Mesodermal cell (in vitro differentiated cells): ENCODE results near the gene OPCML.

Source experiments
- H3K27ac ChIP-seq: 2 replicates; pipeline ENCODE4 v1.7.0; 2013; ENCODE audit warnings: mild to moderate bottlenecking, low read depth, low read length, moderate library complexity; ENCODE audit not compliant: severe bottlenecking
- H3K36me3 ChIP-seq: 2 replicates; pipeline ENCODE4 v1.7.1; 2013; ENCODE audit warnings: mild to moderate bottlenecking, low read length, moderate library complexity; ENCODE audit not compliant: control insufficient read depth, insufficient read depth
- H3K4me1 ChIP-seq: one replicate; pipeline ENCODE4 v1.7.1; 2013; ENCODE audit warnings: mild to moderate bottlenecking, low read length; ENCODE audit not compliant: insufficient read depth, control insufficient read depth, poor library complexity, severe bottlenecking
- H3K4me3 ChIP-seq: 2 replicates; pipeline ENCODE4 v1.7.0; 2013; ENCODE audit warnings: low read length, control low read depth, mild to moderate bottlenecking; ENCODE audit not compliant: insufficient read depth, poor library complexity, severe bottlenecking; ENCODE audit errors: extremely low read depth
- H3K9me3 ChIP-seq: 2 replicates; pipeline ENCODE4 v1.7.1; 2013; ENCODE audit warnings: mild to moderate bottlenecking, low read length, moderate library complexity; ENCODE audit not compliant: control insufficient read depth
- WGBS, 2 experiments: methylation state at CpG; one replicate each; pipeline ENCODE4 v1.1.5; 2013; ENCODE audit warnings: missing lambda C conversion rate in 2 of 2; ENCODE audit not compliant: insufficient coverage in 2 of 2; 5-methylcytosine and 5-hydroxymethylcytosine counted together

OPCML gene

DNA sequence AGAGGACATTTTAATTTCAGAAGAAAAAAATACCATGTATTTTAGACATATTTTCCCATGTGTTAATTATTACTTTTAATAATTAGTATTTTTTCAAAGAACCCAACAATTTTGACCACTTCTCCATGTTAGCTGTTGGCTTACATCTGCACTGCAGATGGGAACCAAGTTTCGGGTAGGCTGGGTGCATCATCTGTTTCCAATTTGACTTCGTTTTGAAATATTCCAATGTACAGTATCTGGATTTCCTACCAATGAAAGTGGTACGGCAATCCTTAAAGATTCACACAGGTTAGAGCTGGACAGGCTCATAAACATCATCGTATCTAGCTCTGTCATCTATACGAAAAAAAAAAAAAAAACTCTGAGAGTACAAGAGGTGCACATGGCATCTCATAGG, 670.2 kb downstream of the OPCML start:
- no peaks in the 10 kb centered on the region for H3K36me3 ChIP-seq
- no peaks in the 10 kb centered on the region for H3K9me3 ChIP-seq
- no peak overlapping the region for H3K27ac ChIP-seq
- 100% methylated on average over 3 of the region's 5 CpGs for WGBS, 2 experiments
- H3K4me1 ChIP-seq, result no peaks in the 10 kb centered on the region
- H3K4me3 ChIP-seq, result no peak overlapping the region

DNA sequence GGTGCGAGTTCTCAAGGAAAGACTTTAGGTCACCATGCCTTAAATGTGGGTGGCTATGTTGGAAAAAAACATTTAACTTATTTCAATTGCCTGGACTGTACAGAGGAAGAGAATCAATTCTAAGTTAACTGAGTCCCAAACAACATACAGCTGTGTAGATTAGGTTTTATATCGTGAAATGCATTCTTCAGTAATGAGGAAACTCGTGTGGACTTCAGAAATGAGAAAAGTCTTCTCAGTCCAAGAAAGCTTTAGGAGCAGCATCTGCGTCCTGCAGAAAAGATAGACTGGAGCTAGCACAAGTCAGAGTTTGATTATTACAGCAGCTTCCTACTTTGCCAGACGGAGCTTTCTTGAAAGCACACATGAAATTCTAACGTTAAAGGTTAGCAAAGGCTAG, 673.0 kb downstream of the OPCML start:
- Histone ChIP-seq H3K4me1 (no peaks in the 10 kb centered on the region), H3K4me3 (no peak overlapping the region), H3K36me3 (no peaks in the 10 kb centered on the region), H3K9me3 (no peaks in the 10 kb centered on the region), H3K27ac (no peak overlapping the region)
- 79 to 87% methylated on average over 4 of the region's 6 CpGs for WGBS, 2 experiments

DNA sequence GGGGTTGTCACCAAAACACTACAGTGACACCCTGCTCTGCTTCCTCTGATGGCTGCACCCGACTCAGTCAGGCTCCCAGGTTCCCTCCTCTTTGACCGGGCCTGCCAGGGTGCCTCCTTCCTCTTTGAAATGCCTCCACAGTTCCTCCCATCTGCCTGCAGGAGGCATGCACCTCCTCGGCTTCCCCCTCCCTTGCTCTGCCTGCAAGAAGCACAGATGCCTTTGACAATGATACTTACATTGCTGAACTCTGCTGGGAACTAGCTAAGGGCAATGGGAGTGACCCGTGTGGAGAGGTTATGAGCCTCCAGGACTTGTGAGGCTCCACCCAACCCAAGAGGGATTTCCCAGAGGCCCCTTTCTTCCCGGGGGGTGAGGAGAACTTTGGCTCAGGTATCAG, 674.1 kb downstream of the OPCML start:
- Histone ChIP-seq H3K27ac (no peak overlapping the region), H3K4me1 (no peaks in the 10 kb centered on the region), H3K4me3 (no peak overlapping the region), H3K9me3 (no peaks in the 10 kb centered on the region), H3K36me3 (no peaks in the 10 kb centered on the region)
- WGBS, 2 experiments, result 4 to 15% methylated on average over 2 to 3 of the region's 5 CpGs

DNA sequence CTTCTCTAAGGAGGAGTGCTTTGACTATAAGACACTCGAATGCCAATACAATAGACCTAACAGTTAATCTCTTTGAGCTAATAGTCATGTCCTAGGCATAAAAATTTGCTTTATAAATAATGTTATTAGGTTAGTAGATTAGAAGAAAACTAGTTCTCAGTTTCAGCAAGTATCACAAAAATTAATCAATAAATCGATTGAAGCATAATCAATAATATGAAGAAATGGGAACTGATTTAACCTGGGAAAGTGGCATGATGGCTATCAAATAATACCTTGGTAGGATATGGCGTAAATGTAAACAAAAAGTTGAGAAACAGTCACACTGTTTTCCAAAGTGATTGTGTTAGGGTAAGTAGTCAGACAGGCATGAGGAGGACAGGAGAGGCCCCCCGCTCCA, 676.3 kb downstream of the OPCML start:
- Histone ChIP-seq H3K36me3 (no peaks in the 10 kb centered on the region), H3K4me3 (no peak overlapping the region), H3K9me3 (no peaks in the 10 kb centered on the region), H3K27ac (no peak overlapping the region), H3K4me1 (no peaks in the 10 kb centered on the region)
- 87 to 88% methylated on average over 2 of the region's 4 CpGs for WGBS, 2 experiments

DNA sequence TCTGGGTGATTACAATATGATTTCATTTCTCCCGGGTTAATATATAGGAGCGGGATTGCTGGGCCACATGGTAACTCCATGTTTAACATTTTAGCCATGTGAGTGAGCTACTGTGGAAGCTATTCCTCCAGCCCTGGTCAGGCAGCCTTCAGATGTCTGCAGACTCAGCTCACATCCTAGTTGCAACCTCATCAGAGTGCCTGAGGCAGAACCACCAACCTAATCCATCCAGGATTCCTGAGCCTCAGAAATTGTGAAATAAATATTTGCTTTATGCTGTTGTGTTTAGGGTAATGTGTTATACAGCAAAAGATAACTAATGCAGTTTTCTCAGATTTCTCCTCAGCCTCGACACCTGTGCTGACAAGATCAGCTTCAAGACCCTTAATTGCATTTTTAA, 676.8 kb downstream of the OPCML start:
- H3K9me3 ChIP-seq, result no peaks in the 10 kb centered on the region
- H3K27ac ChIP-seq, result no peak overlapping the region
- 100% methylated on average over 1 to 2 of the region's 3 CpGs for WGBS, 2 experiments

DNA sequence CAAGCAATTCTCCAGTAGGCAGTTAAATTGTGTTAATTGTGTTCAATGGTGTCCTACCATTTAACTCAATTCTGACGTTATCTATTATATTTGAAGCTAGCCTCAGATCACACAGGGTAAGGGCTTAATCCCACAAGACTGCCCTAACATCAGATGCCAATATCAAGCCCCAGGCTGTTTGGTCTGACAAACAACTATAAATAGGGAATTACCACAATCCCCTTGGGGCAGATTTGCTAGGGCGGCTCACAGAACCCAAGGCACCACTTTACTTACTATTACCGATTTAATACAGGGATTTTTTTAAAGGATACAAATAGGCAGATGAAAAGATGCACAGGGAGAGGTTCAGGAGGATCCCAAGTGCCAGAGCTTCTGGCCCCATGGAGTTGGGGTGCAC, 678.4 kb downstream of the OPCML start:
- H3K27ac ChIP-seq, result no peak overlapping the region
- H3K4me3 ChIP-seq, result no peak overlapping the region
- no peaks in the 10 kb centered on the region for H3K36me3 ChIP-seq
- no peaks in the 10 kb centered on the region for H3K9me3 ChIP-seq
- H3K4me1 ChIP-seq, result no peaks in the 10 kb centered on the region
- no CpG with 5 or more reads among the region's 3 CpGs for WGBS, 2 experiments

More for the DNA sequence above, 676.8 kb downstream of the OPCML start:
- no peaks in the 10 kb centered on the region for H3K4me1 ChIP-seq
- no peaks in the 10 kb centered on the region for H3K36me3 ChIP-seq
- no peak overlapping the region for H3K4me3 ChIP-seq

DNA sequence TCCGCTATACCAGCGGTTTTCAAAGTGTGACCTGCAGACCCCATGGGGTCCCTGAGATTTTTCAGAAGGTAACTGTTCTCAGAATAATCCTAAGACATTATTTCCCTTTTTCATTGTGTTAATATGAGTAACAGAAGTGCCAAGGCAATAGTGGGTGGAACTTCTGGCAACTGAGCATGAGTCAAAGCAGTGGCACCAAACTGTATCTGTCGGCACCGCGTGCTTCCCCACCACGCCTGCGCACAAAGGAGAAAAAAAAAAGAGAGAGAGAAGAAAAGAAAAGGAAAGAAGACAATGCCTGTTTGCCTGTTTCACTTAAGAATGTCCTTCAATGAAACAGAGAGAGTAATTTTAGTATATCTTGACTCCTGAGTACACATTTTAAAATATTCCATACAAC, 679.9 kb downstream of the OPCML start:
- Histone ChIP-seq H3K36me3 (no peaks in the 10 kb centered on the region), H3K4me1 (no peaks in the 10 kb centered on the region), H3K9me3 (no peaks in the 10 kb centered on the region), H3K27ac (no peak overlapping the region), H3K4me3 (no peak overlapping the region)
- 93 to 96% methylated on average over 5 to 6 of the region's 7 CpGs for whole genome bisulfite sequencing, 2 experiments

DNA sequence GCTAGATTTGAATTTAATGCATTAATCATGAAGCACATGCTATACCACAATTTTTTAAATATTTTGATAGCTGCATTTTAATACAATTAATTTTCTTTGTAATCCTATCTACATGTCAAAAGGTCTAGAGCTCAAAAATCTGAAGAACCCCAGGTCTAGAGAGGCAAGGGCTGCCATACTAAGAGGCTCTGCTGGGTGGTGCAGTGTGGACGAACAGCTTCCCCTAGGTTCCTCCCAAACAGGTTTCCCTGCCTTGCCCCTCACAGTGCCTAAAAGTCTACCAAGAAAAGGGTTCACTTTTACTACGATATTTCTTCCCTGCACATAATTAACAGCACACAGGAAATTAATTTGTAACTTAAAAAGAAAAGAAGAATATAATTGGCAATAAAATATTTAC, 681.1 kb downstream of the OPCML start:
- WGBS, 2 experiments, result 100% methylated on average over 1 of the region's 2 CpGs; no CpG with 5 or more reads in 1 of the 2 experiments
- Histone ChIP-seq H3K27ac (no peak overlapping the region), H3K4me3 (no peak overlapping the region), H3K36me3 (no peaks in the 10 kb centered on the region), H3K4me1 (no peaks in the 10 kb centered on the region), H3K9me3 (no peaks in the 10 kb centered on the region)

DNA sequence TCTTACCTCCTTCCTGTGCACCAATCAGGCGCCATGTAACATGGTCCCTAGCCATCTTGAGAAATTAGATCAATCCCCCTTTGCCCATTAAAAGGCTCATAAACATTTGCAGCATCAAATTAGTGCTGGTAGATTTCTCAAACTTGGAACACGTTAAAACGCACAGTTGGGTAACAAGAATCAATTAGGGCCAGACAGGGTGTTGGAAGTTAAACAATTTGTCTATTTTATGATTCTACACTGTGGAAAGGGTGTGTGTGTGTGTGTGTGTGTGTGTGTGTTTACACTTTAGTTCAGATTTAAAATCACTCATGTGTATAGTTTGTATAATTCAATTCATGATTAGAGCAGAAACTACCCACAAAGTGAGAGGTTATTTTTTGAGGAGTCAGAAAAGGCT, 682.0 kb downstream of the OPCML start:
- H3K4me3 ChIP-seq, result no peak overlapping the region
- 100% methylated on average over 1 to 3 of the region's 3 CpGs for WGBS, 2 experiments
- peaks cover 3% of the 10 kb centered on the region for H3K4me1 ChIP-seq
- H3K27ac ChIP-seq, result no peak overlapping the region
- no peaks in the 10 kb centered on the region for H3K9me3 ChIP-seq
- no peaks in the 10 kb centered on the region for H3K36me3 ChIP-seq

DNA sequence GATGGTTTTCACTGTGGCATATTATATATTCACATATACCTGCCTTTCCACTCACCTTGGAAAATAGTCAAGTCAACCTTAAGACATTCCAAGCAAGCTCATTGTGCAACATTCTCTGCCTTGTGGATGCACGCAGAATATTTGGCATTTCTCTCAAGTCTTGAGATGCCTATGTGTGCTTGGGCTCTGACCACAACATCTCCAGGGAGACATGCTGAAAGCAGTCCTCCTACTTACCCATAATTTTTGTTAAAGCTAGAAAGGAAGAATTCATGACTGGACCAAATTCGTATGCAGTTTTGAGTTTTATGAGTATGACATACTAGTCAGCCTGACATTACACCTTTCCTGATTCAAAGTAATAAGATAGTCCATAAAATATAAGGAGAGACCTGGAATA, 684.0 kb downstream of the OPCML start:
- peaks cover 3% of the 10 kb centered on the region for H3K4me1 ChIP-seq
- H3K27ac ChIP-seq, result no peak overlapping the region
- no peaks in the 10 kb centered on the region for H3K9me3 ChIP-seq
- H3K36me3 ChIP-seq, result no peaks in the 10 kb centered on the region
- WGBS, 2 experiments, result 71 to 91% methylated on average over 1 of the region's 2 CpGs
- no peak overlapping the region for H3K4me3 ChIP-seq

DNA sequence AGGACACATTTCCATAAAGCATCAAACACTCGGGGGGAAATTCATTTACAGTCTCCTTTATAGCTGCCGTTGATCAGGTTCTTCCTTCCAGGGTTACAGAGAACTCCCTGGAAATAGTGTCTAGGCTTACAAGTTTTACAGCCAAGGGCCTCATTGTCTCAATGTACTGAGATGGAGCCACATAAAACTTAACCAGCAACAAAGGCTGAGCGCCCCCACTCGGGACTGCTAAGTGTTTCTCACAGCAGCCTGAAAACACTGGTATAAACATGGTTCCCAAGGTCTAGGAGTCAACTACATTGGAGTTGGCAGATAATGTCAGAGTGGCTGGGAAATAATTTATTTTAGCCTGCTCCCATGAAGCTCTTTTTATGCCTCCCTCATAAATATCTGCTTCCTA, 686.2 kb downstream of the OPCML start:
- no peak overlapping the region for H3K4me3 ChIP-seq
- H3K27ac ChIP-seq, result no peak overlapping the region
- no peaks in the 10 kb centered on the region for H3K36me3 ChIP-seq
- no peaks in the 10 kb centered on the region for H3K9me3 ChIP-seq
- peaks cover 3% of the 10 kb centered on the region for H3K4me1 ChIP-seq
- 75 to 97% methylated on average over 4 of the region's 4 CpGs for WGBS, 2 experiments
